Measurements from ENCODE around the gene C10orf90.

Gene C10orf90

GRCh38 chr10:126429275-126429674, 241.2 kb downstream of the C10orf90 start:
- TF ChIP-seq CTCF (IDR thresholded peaks at IDR 0.05; ENCODE audit: borderline replicate concordance, control extremely low read depth, extremely low read depth, insufficient read depth, missing control alignments): no peak
- DNase-seq (ENCODE audit: low spot score): no peak
- in situ Hi-C loops (cut with MboI; ENCODE audit: low sequenced_read_pairs, unreplicated experiment): no loop called here

GRCh38 chr10:126425489-126426065, 244.9 kb downstream of the C10orf90 start:
- DNase-seq (ENCODE audit: low spot score): no peak
- TF ChIP-seq CTCF (IDR thresholded peaks at IDR 0.05; ENCODE audit: borderline replicate concordance, control extremely low read depth, extremely low read depth, insufficient read depth, missing control alignments): no peak
- in situ Hi-C loops (cut with MboI; ENCODE audit: low sequenced_read_pairs, unreplicated experiment): no loop called here

GRCh38 chr10:126425032-126425431, 245.5 kb downstream of the C10orf90 start:
- in situ Hi-C loops (cut with MboI; ENCODE audit: low sequenced_read_pairs, unreplicated experiment): no loop called here
- no peak for TF ChIP-seq CTCF (IDR thresholded peaks at IDR 0.05; ENCODE audit: borderline replicate concordance, control extremely low read depth, extremely low read depth, insufficient read depth, missing control alignments)
- DNase-seq (ENCODE audit: low spot score): no peak

- in situ Hi-C loops (cut with MboI; ENCODE audit: low sequenced_read_pairs, unreplicated experiment): no loop called here
- TF ChIP-seq CTCF (IDR thresholded peaks at IDR 0.05; ENCODE audit: borderline replicate concordance, control extremely low read depth, extremely low read depth, insufficient read depth, missing control alignments): no peak
- no peak for DNase-seq (ENCODE audit: low spot score)
These were observed 246.6 kb downstream of the C10orf90 start for GRCh38 chr10:126423732-126424491.

GRCh38 chr10:126422567-126422966, 247.9 kb downstream of the C10orf90 start:
- TF ChIP-seq CTCF (IDR thresholded peaks at IDR 0.05; ENCODE audit: borderline replicate concordance, control extremely low read depth, extremely low read depth, insufficient read depth, missing control alignments): no peak
- no peak for DNase-seq (ENCODE audit: low spot score)
- in situ Hi-C loops (cut with MboI; ENCODE audit: low sequenced_read_pairs, unreplicated experiment): no loop called here

- TF ChIP-seq CTCF (IDR thresholded peaks at IDR 0.05; ENCODE audit: borderline replicate concordance, control extremely low read depth, extremely low read depth, insufficient read depth, missing control alignments): no peak
- no peak for DNase-seq (ENCODE audit: low spot score)
- in situ Hi-C loops (cut with MboI; ENCODE audit: low sequenced_read_pairs, unreplicated experiment): no loop called here
These were observed 248.7 kb downstream of the C10orf90 start for GRCh38 chr10:126421756-126422256.
